Gastroesophageal sphincter (tissue), 4 donors: ENCODE results near the gene PCED1B. TPM values are rescaled to one million over a fixed set of nuclear protein-coding genes. Genes with fewer than 3 reads are reported as not detected.
"Not testable (repeated sequence)": the region's sequence is repeated elsewhere in the genome, so short reads cannot be mapped to it uniquely, and the experiment has no call there.

Experiments used
- ATAC-seq: fragments of 150-250 bp; one replicate; pipeline ENCODE4 v1.9.1; 2016; ENCODE audit warnings: mild to moderate bottlenecking, moderate library complexity
- H3K27ac ChIP-seq, 4 donors: fragments of 200-600 bp; sonication (generic) in 3 of 4; 1 replicate in 3 of 4; 2 replicates in 1 of 4; pipeline ENCODE4 v1.5.1; 2016 to 2019
- H3K27me3 ChIP-seq: fragments of 200-600 bp; sonication (generic); one replicate; pipeline ENCODE4 v1.5.1; 2019
- H3K36me3 ChIP-seq, 2 donors: fragments of 200-600 bp; sonication (generic); one replicate each; pipeline ENCODE4 v1.5.1; 2019; ENCODE audit warnings: control low read depth in 1 of 2
- H3K4me1 ChIP-seq, 3 donors: fragments of 200-600 bp; sonication (generic); 1 replicate in 2 of 3; 2 replicates in 1 of 3; pipeline ENCODE4 v1.5.1; 2016 to 2019; ENCODE audit warnings: control low read depth in 2 of 3
- H3K4me3 ChIP-seq, 2 donors: fragments of 200-600 bp; sonication (generic); one replicate each; pipeline ENCODE4 v1.5.1; 2019; ENCODE audit warnings: mild to moderate bottlenecking in 1 of 2, moderate library complexity in 1 of 2
- H3K9me3 ChIP-seq, 3 donors: fragments of 200-600 bp; sonication (generic); one replicate each; pipeline ENCODE4 v1.5.1; 2017 to 2019; ENCODE audit warnings: control low read depth in 2 of 3
- CTCF ChIP-seq, 4 experiments: fragments of 200-600 bp in 2 of 4; fragments of 450-650 bp in 2 of 4; sonication (generic) in 1 of 4; IDR thresholded peaks; one replicate each; pipeline ENCODE4 v1.5.1; 2017 to 2019; ENCODE audit warnings: antibody characterized with exemption in 4 of 4, mild to moderate bottlenecking in 2 of 4, moderate library complexity in 2 of 4
- EP300 ChIP-seq: sonication (generic); formaldehyde crosslinking; IDR thresholded peaks from one replicate; pipeline ENCODE4 v1.6.1; 2017; ENCODE audit warnings: antibody characterized with exemption, mild to moderate bottlenecking
- POLR2A ChIP-seq, 2 donors: fragments of 450-650 bp; IDR thresholded peaks; one replicate each; pipeline ENCODE4 v1.6.1; 2017; ENCODE audit warnings: antibody characterized with exemption in 2 of 2, mild to moderate bottlenecking in 2 of 2, moderate library complexity in 1 of 2
- POLR2AphosphoS5 ChIP-seq: sonication (generic); formaldehyde crosslinking; IDR thresholded peaks from one replicate; pipeline ENCODE4 v1.6.1; 2017; ENCODE audit warnings: antibody characterized with exemption
- WGBS, 2 donors: methylation state at CpG; one replicate each; pipeline ENCODE4 v1.1.5; 2018; ENCODE audit warnings: low coverage in 1 of 2; 5-methylcytosine and 5-hydroxymethylcytosine counted together
- total RNA-seq, 4 donors: library from RNA; depleted of rRNA; stranded (reverse); fragments of >200 nt; gene quantifications; one replicate each; pipeline ENCODE4 v1.1.0, GENCODE V29; 2016

Gene PCED1B
- total RNA-seq, 4 donors from 2014 or later: 0.22 to 2.7 (median 1.7) TPM; not detected in 1

- Histone ChIP-seq H3K36me3 (no peaks in the 10 kb centered on the region), H3K9me3 (no peaks in the 10 kb centered on the region), H3K27me3 (no peaks in the 10 kb centered on the region), H3K4me3 (no peak overlapping the region), H3K4me1 (no peaks in the 10 kb centered on the region), H3K27ac (no peak overlapping the region)
- 59 to 69% methylated on average over 1 of the region's 1 CpG for WGBS, 2 donors
- ATAC-seq: no peak
- TF ChIP-seq POLR2A (IDR thresholded peaks at IDR 0.05) (no peak), EP300 (no peak), CTCF (IDR thresholded peaks at IDR 0.05) (no peak), POLR2AphosphoS5 (no peak)
These were observed 39.7 kb upstream of the PCED1B start for GRCh38 chr12:47039756-47040155.

GRCh38 chr12:47041327-47041726 is 38.1 kb upstream of the PCED1B start:
- Histone ChIP-seq H3K27ac (no peak overlapping the region), H3K4me1 (no peaks in the 10 kb centered on the region), H3K36me3 (no peaks in the 10 kb centered on the region), H3K4me3 (no peak overlapping the region), H3K27me3 (no peaks in the 10 kb centered on the region), H3K9me3 (no peaks in the 10 kb centered on the region)
- WGBS, 2 donors: 91 to 100% methylated on average over 2 to 4 of the region's 4 CpGs
- ATAC-seq: no peak
- no peak for TF ChIP-seq POLR2AphosphoS5
- TF ChIP-seq EP300: no peak
- no peak for TF ChIP-seq POLR2A (IDR thresholded peaks at IDR 0.05)
- TF ChIP-seq CTCF (IDR thresholded peaks at IDR 0.05): no peak

- TF ChIP-seq EP300 (no peak), POLR2A (IDR thresholded peaks at IDR 0.05) (no peak)
- Histone ChIP-seq H3K9me3 (peaks cover 0 to 21% (median 0%) of the 10 kb centered on the region in 3 donors), H3K4me1 (no peaks in the 10 kb centered on the region), H3K27me3 (no peaks in the 10 kb centered on the region), H3K27ac (no peak overlapping the region), H3K4me3 (no peak overlapping the region), H3K36me3 (no peaks in the 10 kb centered on the region)
- no peak for ATAC-seq
These were observed 30.9 kb upstream of the PCED1B start for GRCh38 chr12:47048541-47048940.

- H3K27me3 ChIP-seq, H3K27ac ChIP-seq, H3K4me1 ChIP-seq, ATAC-seq, H3K36me3 ChIP-seq, H3K4me3 ChIP-seq: not testable (repeated sequence)
- 87 to 96% methylated on average over 3 of the region's 3 CpGs for WGBS, 2 donors
- H3K9me3 ChIP-seq: peaks cover 0 to 25% (median 0%) of the 10 kb centered on the region in 3 donors
These were observed 28.1 kb upstream of the PCED1B start for GRCh38 chr12:47051291-47051690.

GRCh38 chr12:47052274-47052673 is 27.1 kb upstream of the PCED1B start:
- Histone ChIP-seq H3K27me3 (no peaks in the 10 kb centered on the region), H3K27ac (no peak overlapping the region), H3K9me3 (peaks cover 0 to 34% (median 0%) of the 10 kb centered on the region in 3 donors), H3K4me1 (no peaks in the 10 kb centered on the region), H3K4me3 (no peak overlapping the region), H3K36me3 (no peaks in the 10 kb centered on the region)
- 64 to 83% methylated on average over 2 of the region's 2 CpGs for WGBS, 2 donors
- TF ChIP-seq EP300 (no peak), POLR2AphosphoS5 (no peak)
- no peak for ATAC-seq

GRCh38 chr12:47053961-47054360 is 25.5 kb upstream of the PCED1B start:
- Histone ChIP-seq H3K36me3 (no peaks in the 10 kb centered on the region), H3K27ac (no peak overlapping the region), H3K9me3 (peaks cover 0 to 35% (median 0%) of the 10 kb centered on the region in 3 donors), H3K4me3 (no peak overlapping the region), H3K27me3 (no peaks in the 10 kb centered on the region), H3K4me1 (no peaks in the 10 kb centered on the region)
- no peak for ATAC-seq
- TF ChIP-seq CTCF (IDR thresholded peaks at IDR 0.05) (no peak), POLR2AphosphoS5 (no peak), EP300 (no peak), POLR2A (IDR thresholded peaks at IDR 0.05) (no peak)

- Histone ChIP-seq H3K36me3 (no peaks in the 10 kb centered on the region), H3K27me3 (no peaks in the 10 kb centered on the region), H3K27ac (no peak overlapping the region), H3K4me1 (no peaks in the 10 kb centered on the region), H3K9me3 (peaks cover 0 to 35% (median 0%) of the 10 kb centered on the region in 3 donors), H3K4me3 (no peak overlapping the region)
- TF ChIP-seq POLR2AphosphoS5 (no peak), CTCF (IDR thresholded peaks at IDR 0.05) (no peak), POLR2A (IDR thresholded peaks at IDR 0.05) (no peak)
- no peak for ATAC-seq
- 77 to 84% methylated on average over 4 of the region's 4 CpGs for WGBS, 2 donors
These were observed 24.8 kb upstream of the PCED1B start for GRCh38 chr12:47054659-47055058.

- H3K36me3 ChIP-seq, H3K27ac ChIP-seq, H3K27me3 ChIP-seq, ATAC-seq, H3K4me3 ChIP-seq, H3K4me1 ChIP-seq: not testable (repeated sequence)
- H3K9me3 ChIP-seq: peaks cover 0 to 28% (median 0%) of the 10 kb centered on the region in 3 donors
- 54 to 60% methylated on average over 3 of the region's 3 CpGs for WGBS, 2 donors
These were observed 23.6 kb upstream of the PCED1B start for GRCh38 chr12:47055856-47056255.

- not testable (repeated sequence) for H3K36me3 ChIP-seq, H3K27ac ChIP-seq, ATAC-seq, H3K27me3 ChIP-seq, H3K4me1 ChIP-seq, H3K4me3 ChIP-seq
- 80% methylated on average over 5 of the region's 12 CpGs; no CpG with 5 or more reads in 1 of the 2 donors for WGBS, 2 donors
- H3K9me3 ChIP-seq: peaks cover 0 to 20% (median 0%) of the 10 kb centered on the region in 3 donors
These were observed 22.5 kb upstream of the PCED1B start for GRCh38 chr12:47056944-47057343.
